Activated naive CD4-positive, alpha-beta T cell treated with anti-CD3 and anti-CD28 coated beads, Interleukin-2, amount 10 ng/mL, durations not matched to agents 7 days and 5 days (primary cell): Measurements from ENCODE around the gene KRAS.

Experiments used
- CTCF ChIA-PET: fragments of 350-600 bp; sonication (Branson Sonifier 250); formaldehyde crosslinking; loops from one replicate; lab custom pipeline; 2021; ENCODE audit warnings: antibody characterized with exemption; lab: Charles Lee
- DNase-seq: peaks from one replicate; pipeline ENCODE4 v3.0.0-alpha.2; 2020
- H3K27ac Mint-ChIP-seq: one replicate; pipeline ENCODE4 v1.8.0; 2021; ENCODE audit warnings: mild to moderate bottlenecking, moderate library complexity, mixed read lengths
- H3K27me3 Mint-ChIP-seq: one replicate; pipeline ENCODE4 v1.8.0; 2021; ENCODE audit warnings: mild to moderate bottlenecking, mixed read lengths
- H3K36me3 Mint-ChIP-seq: one replicate; pipeline ENCODE4 v1.8.0; 2021; ENCODE audit warnings: mixed read lengths
- H3K4me1 Mint-ChIP-seq: one replicate; pipeline ENCODE4 v1.8.0; 2021; ENCODE audit warnings: mixed read lengths
- H3K4me3 Mint-ChIP-seq: one replicate; pipeline ENCODE4 v1.8.0; 2021; ENCODE audit warnings: mild to moderate bottlenecking, moderate library complexity, mixed read lengths
- H3K9me3 Mint-ChIP-seq: one replicate; pipeline ENCODE4 v1.8.0; 2021; ENCODE audit warnings: mixed read lengths

KRAS gene

GRCh38 chr12:25266497-25266896, 15.8 kb upstream of the KRAS start:
- no peak overlapping the region for H3K4me3 Mint-ChIP-seq
- no peaks in the 10 kb centered on the region for H3K9me3 Mint-ChIP-seq
- no peaks in the 10 kb centered on the region for H3K4me1 Mint-ChIP-seq
- CTCF ChIA-PET, result interaction anchor here (1.0 kb wide), 1 partner anchor 7 kb away, joined by 3 read pairs; no protein-coding TSS in a partner anchor
- no peaks in the 10 kb centered on the region for H3K27me3 Mint-ChIP-seq
- H3K27ac Mint-ChIP-seq, result no peak overlapping the region
- H3K36me3 Mint-ChIP-seq, result no peaks in the 10 kb centered on the region
- DNase-seq, result no peak

GRCh38 chr12:25264862-25265261, 14.1 kb upstream of the KRAS start:
- CTCF ChIA-PET, result interaction anchor here (0.8 kb wide), 2 partner anchors 11 to 23 kb away, joined by 3 read pairs; no protein-coding TSS in a partner anchor
- no peaks in the 10 kb centered on the region for H3K9me3 Mint-ChIP-seq
- no peak overlapping the region for H3K4me3 Mint-ChIP-seq
- peaks cover 7% of the 10 kb centered on the region for H3K27me3 Mint-ChIP-seq
- no peaks in the 10 kb centered on the region for H3K4me1 Mint-ChIP-seq
- DNase-seq, result no peak
- no peak overlapping the region for H3K27ac Mint-ChIP-seq
- peaks cover 2% of the 10 kb centered on the region for H3K36me3 Mint-ChIP-seq

- Mint-ChIP-seq H3K4me3 (no peak overlapping the region), H3K4me1 (no peaks in the 10 kb centered on the region), H3K27me3 (peaks cover 8% of the 10 kb centered on the region), H3K36me3 (peaks cover 2% of the 10 kb centered on the region), H3K9me3 (no peaks in the 10 kb centered on the region), H3K27ac (no peak overlapping the region)
- CTCF ChIA-PET, result interaction anchor here (0.8 kb wide), 2 partner anchors 10 to 23 kb away, joined by 3 read pairs; no protein-coding TSS in a partner anchor
- no peak for DNase-seq
Observed at GRCh38 chr12:25264114-25264513, 13.4 kb upstream of the KRAS start.

GRCh38 chr12:25263594-25263993, 12.9 kb upstream of the KRAS start:
- Mint-ChIP-seq H3K27me3 (peaks cover 8% of the 10 kb centered on the region), H3K27ac (no peak overlapping the region), H3K4me1 (no peaks in the 10 kb centered on the region), H3K9me3 (no peaks in the 10 kb centered on the region), H3K36me3 (peaks cover 2% of the 10 kb centered on the region), H3K4me3 (no peak overlapping the region)
- no peak for DNase-seq
- CTCF ChIA-PET, result no interaction called here

GRCh38 chr12:25262389-25263074, 11.8 kb upstream of the KRAS start:
- Mint-ChIP-seq H3K27ac (no peak overlapping the region), H3K36me3 (peaks cover 2% of the 10 kb centered on the region), H3K27me3 (peaks cover 8% of the 10 kb centered on the region), H3K9me3 (no peaks in the 10 kb centered on the region), H3K4me1 (no peaks in the 10 kb centered on the region), H3K4me3 (no peak overlapping the region)
- CTCF ChIA-PET, result no interaction called here
- DNase-seq, result no peak

- no peak for DNase-seq
- Mint-ChIP-seq H3K4me1 (peaks cover 9% of the 10 kb centered on the region), H3K27ac (no peak overlapping the region), H3K4me3 (no peak overlapping the region), H3K27me3 (peaks cover 15% of the 10 kb centered on the region), H3K9me3 (no peaks in the 10 kb centered on the region), H3K36me3 (peaks cover 2% of the 10 kb centered on the region)
- CTCF ChIA-PET, result no interaction called here
Observed at GRCh38 chr12:25257590-25258324, 7.0 kb upstream of the KRAS start.

- H3K9me3 Mint-ChIP-seq, result no peaks in the 10 kb centered on the region
- H3K4me3 Mint-ChIP-seq, result no peak overlapping the region
- peaks cover 2% of the 10 kb centered on the region for H3K36me3 Mint-ChIP-seq
- no peak overlapping the region for H3K27ac Mint-ChIP-seq
- H3K27me3 Mint-ChIP-seq, result peaks cover 15% of the 10 kb centered on the region
- CTCF ChIA-PET, result no interaction called here
- H3K4me1 Mint-ChIP-seq, result peaks cover 18% of the 10 kb centered on the region
- DNase-seq, result no peak
Observed at GRCh38 chr12:25256826-25257225, 6.1 kb upstream of the KRAS start.

- DNase-seq, result no peak
- Mint-ChIP-seq H3K4me3 (no peak overlapping the region), H3K27me3 (peaks cover 15% of the 10 kb centered on the region), H3K9me3 (no peaks in the 10 kb centered on the region), H3K4me1 (peaks cover 24% of the 10 kb centered on the region), H3K36me3 (peaks cover 2% of the 10 kb centered on the region), H3K27ac (no peak overlapping the region)
- CTCF ChIA-PET, result interaction anchor here (0.7 kb wide), 1 partner anchor 131 kb away, joined by 3 read pairs; no protein-coding TSS in a partner anchor
Observed at GRCh38 chr12:25256005-25256404, 5.3 kb upstream of the KRAS start.

- no peaks in the 10 kb centered on the region for H3K9me3 Mint-ChIP-seq
- H3K36me3 Mint-ChIP-seq, result peaks cover 6% of the 10 kb centered on the region
- peaks cover 28% of the 10 kb centered on the region for H3K4me1 Mint-ChIP-seq
- CTCF ChIA-PET, result interaction anchor here (1.3 kb wide), 1 partner anchor 10 kb away, joined by 3 read pairs; no protein-coding TSS in a partner anchor
- peaks cover 7% of the 10 kb centered on the region for H3K27me3 Mint-ChIP-seq
- H3K27ac Mint-ChIP-seq, result no peak overlapping the region
- DNase-seq, result no peak
- H3K4me3 Mint-ChIP-seq, result no peak overlapping the region
Observed at GRCh38 chr12:25254271-25254880, 3.6 kb upstream of the KRAS start.

- Mint-ChIP-seq H3K36me3 (peaks cover 6% of the 10 kb centered on the region), H3K4me1 (peaks cover 34% of the 10 kb centered on the region), H3K9me3 (no peaks in the 10 kb centered on the region), H3K4me3 (no peak overlapping the region), H3K27ac (no peak overlapping the region), H3K27me3 (peaks cover 7% of the 10 kb centered on the region)
- DNase-seq, result no peak
- CTCF ChIA-PET, result interaction anchor here (1.3 kb wide), 1 partner anchor 11 kb away, joined by 3 read pairs; no protein-coding TSS in a partner anchor
Observed at GRCh38 chr12:25253371-25254068, 2.8 kb upstream of the KRAS start.

GRCh38 chr12:25252946-25253345, 2.2 kb upstream of the KRAS start:
- no peaks in the 10 kb centered on the region for H3K9me3 Mint-ChIP-seq
- H3K4me3 Mint-ChIP-seq, result no peak overlapping the region
- peaks cover 10% of the 10 kb centered on the region for H3K36me3 Mint-ChIP-seq
- CTCF ChIA-PET, result no interaction called here
- H3K27me3 Mint-ChIP-seq, result peaks cover 7% of the 10 kb centered on the region
- no peak overlapping the region for H3K27ac Mint-ChIP-seq
- peaks cover 39% of the 10 kb centered on the region for H3K4me1 Mint-ChIP-seq
- DNase-seq, result no peak

- DNase-seq, result no peak
- CTCF ChIA-PET, result no interaction called here
- peak overlapping the region; percentile 89 for H3K4me3 Mint-ChIP-seq
- peaks cover 17% of the 10 kb centered on the region for H3K36me3 Mint-ChIP-seq
- peak overlapping the region; percentile 68 for H3K27ac Mint-ChIP-seq
- H3K27me3 Mint-ChIP-seq, result peaks cover 3% of the 10 kb centered on the region
- H3K9me3 Mint-ChIP-seq, result no peaks in the 10 kb centered on the region
- H3K4me1 Mint-ChIP-seq, result peaks cover 47% of the 10 kb centered on the region
Observed at GRCh38 chr12:25251769-25252168, 1.0 kb upstream of the KRAS start.

- H3K4me1 Mint-ChIP-seq, result peaks cover 55% of the 10 kb centered on the region
Observed at GRCh38 chr12:25249931-25250738, 594 bp downstream of the KRAS start.

More at GRCh38 chr12:25249931-25250738, 594 bp downstream of the KRAS start:
- CTCF ChIA-PET, result interaction anchor here (0.7 to 1.0 kb wide), 2 partner anchors 9 to 115 kb away, joined by 3 to 7 read pairs; no protein-coding TSS in a partner anchor
- peak overlapping the region; percentile 90 for H3K27ac Mint-ChIP-seq
- H3K4me3 Mint-ChIP-seq, result peak overlapping the region; percentile 89
- no peaks in the 10 kb centered on the region for H3K27me3 Mint-ChIP-seq
- no peaks in the 10 kb centered on the region for H3K9me3 Mint-ChIP-seq
- DNase-seq, result peak; percentile 76
- peaks cover 26% of the 10 kb centered on the region for H3K36me3 Mint-ChIP-seq
